SHP77 treated with DMSO at 0.1 percent for 48 hours (cell line): Measurements from ENCODE around the gene INAFM2.
A peak's percentile ranks its signal among the peaks of the same experiment; 100 is the strongest.

Source experiments
- DNase-seq: peaks from one replicate; lab custom pipeline; 2025; lab: John Stamatoyannopoulos, UW

INAFM2 gene

GRCh38 chr15:40365016-40365415, 41.5 kb downstream of the INAFM2 start:
- no peak for DNase-seq

- DNase-seq, result no peak
These were observed 42.3 kb downstream of the INAFM2 start for GRCh38 chr15:40365624-40366456.

GRCh38 chr15:40366457-40367370, 43.2 kb downstream of the INAFM2 start:
- DNase-seq, result no peak

- DNase-seq, result no peak
These were observed 43.8 kb downstream of the INAFM2 start for GRCh38 chr15:40367371-40367685.

GRCh38 chr15:40367686-40368611, 44.5 kb downstream of the INAFM2 start:
- peak; percentile 47 for DNase-seq

- no peak for DNase-seq
These were observed 45.4 kb downstream of the INAFM2 start for GRCh38 chr15:40368719-40369473.

GRCh38 chr15:40369474-40369869, 46.0 kb downstream of the INAFM2 start:
- no peak for DNase-seq

GRCh38 chr15:40369971-40370370, 46.5 kb downstream of the INAFM2 start:
- DNase-seq, result no peak

- DNase-seq, result no peak
These were observed 49.5 kb downstream of the INAFM2 start for GRCh38 chr15:40372981-40373380.
